ENCODE measurements around the gene LPAR1. TPM values are rescaled to one million over a fixed set of nuclear protein-coding genes. Genes with fewer than 3 reads are reported as not detected.

LPAR1 gene
- total and polyA plus RNA-seq, 10 of the 15 experiments (the other 5 are each of a cell fraction or from before 2014, with no cell fraction given) = 3.3 to 12.9 (median 8.4) TPM

DNA sequence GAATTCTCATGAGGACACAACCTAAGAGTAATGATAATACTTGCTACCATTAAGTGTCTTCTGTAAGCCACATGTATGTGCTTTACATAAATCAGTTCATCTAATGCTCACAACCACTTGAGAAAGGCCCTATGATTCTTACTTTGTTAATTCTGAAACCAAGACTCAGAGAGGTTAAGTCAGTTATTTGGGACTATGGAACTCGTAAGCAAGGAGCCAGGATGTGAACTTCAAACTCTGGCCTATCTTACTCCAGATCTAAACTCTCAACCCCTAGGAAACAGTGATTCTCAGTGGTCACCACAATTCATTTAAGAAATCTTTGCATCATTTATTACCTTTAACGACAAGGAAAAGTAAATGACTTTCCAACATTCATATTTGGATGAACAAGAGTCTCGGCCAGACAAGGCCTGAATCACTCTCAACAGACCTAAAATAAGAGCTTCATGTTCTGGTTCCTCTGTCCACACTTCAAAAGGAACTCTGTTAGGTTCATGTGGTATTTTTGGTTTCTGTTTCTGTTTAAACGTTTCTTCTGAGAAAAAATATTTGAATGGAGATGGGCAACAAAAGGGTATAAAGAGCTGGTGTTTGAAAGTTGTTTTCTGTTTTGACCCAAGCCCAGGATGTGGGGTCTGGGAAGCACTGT is 104.8 kb downstream of the LPAR1 start (continued):
- TF ChIP-seq, protein P1, sequence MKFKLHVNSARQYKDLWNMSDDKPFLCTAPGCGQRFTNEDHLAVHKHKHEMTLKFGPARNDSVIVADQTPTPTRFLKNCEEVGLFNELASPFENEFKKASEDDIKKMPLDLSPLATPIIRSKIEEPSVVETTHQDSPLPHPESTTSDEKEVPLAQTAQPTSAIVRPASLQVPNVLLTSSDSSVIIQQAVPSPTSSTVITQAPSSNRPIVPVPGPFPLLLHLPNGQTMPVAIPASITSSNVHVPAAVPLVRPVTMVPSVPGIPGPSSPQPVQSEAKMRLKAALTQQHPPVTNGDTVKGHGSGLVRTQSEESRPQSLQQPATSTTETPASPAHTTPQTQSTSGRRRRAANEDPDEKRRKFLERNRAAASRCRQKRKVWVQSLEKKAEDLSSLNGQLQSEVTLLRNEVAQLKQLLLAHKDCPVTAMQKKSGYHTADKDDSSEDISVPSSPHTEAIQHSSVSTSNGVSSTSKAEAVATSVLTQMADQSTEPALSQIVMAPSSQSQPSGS (IDR thresholded peaks at IDR 0.05; ENCODE audit: low read length) = peak; percentile 24; the same call in 1 of the 2 replicates
- TF ChIP-seq IKZF1 (conservative IDR thresholded peaks at IDR 0.05) = peak; percentile 40; the same call in 1 of the 2 replicates
- TF ChIP-seq HCFC1 (IDR thresholded peaks at IDR 0.05; ENCODE audit: low read length) = no peak
- no peak for TF ChIP-seq CREM (IDR thresholded peaks at IDR 0.05; ENCODE audit: low read depth)
- TF ChIP-seq, protein P2, sequence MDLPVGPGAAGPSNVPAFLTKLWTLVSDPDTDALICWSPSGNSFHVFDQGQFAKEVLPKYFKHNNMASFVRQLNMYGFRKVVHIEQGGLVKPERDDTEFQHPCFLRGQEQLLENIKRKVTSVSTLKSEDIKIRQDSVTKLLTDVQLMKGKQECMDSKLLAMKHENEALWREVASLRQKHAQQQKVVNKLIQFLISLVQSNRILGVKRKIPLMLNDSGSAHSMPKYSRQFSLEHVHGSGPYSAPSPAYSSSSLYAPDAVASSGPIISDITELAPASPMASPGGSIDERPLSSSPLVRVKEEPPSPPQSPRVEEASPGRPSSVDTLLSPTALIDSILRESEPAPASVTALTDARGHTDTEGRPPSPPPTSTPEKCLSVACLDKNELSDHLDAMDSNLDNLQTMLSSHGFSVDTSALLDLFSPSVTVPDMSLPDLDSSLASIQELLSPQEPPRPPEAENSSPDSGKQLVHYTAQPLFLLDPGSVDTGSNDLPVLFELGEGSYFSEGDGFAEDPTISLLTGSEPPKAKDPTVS (IDR thresholded peaks at IDR 0.05; ENCODE audit: low read depth, low read length) = no peak
- TF ChIP-seq, protein P3, sequence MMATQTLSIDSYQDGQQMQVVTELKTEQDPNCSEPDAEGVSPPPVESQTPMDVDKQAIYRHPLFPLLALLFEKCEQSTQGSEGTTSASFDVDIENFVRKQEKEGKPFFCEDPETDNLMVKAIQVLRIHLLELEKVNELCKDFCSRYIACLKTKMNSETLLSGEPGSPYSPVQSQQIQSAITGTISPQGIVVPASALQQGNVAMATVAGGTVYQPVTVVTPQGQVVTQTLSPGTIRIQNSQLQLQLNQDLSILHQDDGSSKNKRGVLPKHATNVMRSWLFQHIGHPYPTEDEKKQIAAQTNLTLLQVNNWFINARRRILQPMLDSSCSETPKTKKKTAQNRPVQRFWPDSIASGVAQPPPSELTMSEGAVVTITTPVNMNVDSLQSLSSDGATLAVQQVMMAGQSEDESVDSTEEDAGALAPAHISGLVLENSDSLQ (IDR thresholded peaks at IDR 0.05) = no peak
- TF ChIP-seq, protein P4, sequence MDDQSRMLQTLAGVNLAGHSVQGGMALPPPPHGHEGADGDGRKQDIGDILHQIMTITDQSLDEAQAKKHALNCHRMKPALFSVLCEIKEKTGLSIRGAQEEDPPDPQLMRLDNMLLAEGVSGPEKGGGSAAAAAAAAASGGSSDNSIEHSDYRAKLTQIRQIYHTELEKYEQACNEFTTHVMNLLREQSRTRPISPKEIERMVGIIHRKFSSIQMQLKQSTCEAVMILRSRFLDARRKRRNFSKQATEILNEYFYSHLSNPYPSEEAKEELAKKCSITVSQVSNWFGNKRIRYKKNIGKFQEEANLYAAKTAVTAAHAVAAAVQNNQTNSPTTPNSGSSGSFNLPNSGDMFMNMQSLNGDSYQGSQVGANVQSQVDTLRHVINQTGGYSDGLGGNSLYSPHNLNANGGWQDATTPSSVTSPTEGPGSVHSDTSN (IDR thresholded peaks at IDR 0.05; ENCODE audit: insufficient replicate concordance, low read depth, low read length) = no peak
- no peak for TF ChIP-seq ZNF384 (IDR thresholded peaks at IDR 0.05; ENCODE audit: borderline replicate concordance, low read depth, low read length)
- TF ChIP-seq YY1 (IDR thresholded peaks at IDR 0.05; ENCODE audit: low read depth, low read length) = no peak
- TF ChIP-seq POLR2AphosphoS2 (IDR thresholded peaks at IDR 0.05; ENCODE audit: low read depth, low read length) = no peak
- TF ChIP-seq, protein P5, sequence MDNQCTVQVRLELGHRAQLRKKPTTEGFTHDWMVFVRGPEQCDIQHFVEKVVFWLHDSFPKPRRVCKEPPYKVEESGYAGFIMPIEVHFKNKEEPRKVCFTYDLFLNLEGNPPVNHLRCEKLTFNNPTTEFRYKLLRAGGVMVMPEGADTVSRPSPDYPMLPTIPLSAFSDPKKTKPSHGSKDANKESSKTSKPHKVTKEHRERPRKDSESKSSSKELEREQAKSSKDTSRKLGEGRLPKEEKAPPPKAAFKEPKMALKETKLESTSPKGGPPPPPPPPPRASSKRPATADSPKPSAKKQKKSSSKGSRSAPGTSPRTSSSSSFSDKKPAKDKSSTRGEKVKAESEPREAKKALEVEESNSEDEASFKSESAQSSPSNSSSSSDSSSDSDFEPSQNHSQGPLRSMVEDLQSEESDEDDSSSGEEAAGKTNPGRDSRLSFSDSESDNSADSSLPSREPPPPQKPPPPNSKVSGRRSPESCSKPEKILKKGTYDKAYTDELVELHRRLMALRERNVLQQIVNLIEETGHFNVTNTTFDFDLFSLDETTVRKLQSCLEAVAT (IDR thresholded peaks at IDR 0.05) = peak; percentile 36; the same call in 1 of the 2 replicates
- TF ChIP-seq KAT2A (conservative IDR thresholded peaks at IDR 0.05; ENCODE audit: control insufficient read depth, low read depth, low read length) = no peak
- TF ChIP-seq KLF5 (IDR thresholded peaks at IDR 0.05; ENCODE audit: partially characterized antibody) = no peak
- TF ChIP-seq, protein P6, sequence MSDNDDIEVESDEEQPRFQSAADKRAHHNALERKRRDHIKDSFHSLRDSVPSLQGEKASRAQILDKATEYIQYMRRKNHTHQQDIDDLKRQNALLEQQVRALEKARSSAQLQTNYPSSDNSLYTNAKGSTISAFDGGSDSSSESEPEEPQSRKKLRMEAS (IDR thresholded peaks at IDR 0.05; ENCODE audit: low read depth, low read length) = no peak
- TF ChIP-seq, protein P7, sequence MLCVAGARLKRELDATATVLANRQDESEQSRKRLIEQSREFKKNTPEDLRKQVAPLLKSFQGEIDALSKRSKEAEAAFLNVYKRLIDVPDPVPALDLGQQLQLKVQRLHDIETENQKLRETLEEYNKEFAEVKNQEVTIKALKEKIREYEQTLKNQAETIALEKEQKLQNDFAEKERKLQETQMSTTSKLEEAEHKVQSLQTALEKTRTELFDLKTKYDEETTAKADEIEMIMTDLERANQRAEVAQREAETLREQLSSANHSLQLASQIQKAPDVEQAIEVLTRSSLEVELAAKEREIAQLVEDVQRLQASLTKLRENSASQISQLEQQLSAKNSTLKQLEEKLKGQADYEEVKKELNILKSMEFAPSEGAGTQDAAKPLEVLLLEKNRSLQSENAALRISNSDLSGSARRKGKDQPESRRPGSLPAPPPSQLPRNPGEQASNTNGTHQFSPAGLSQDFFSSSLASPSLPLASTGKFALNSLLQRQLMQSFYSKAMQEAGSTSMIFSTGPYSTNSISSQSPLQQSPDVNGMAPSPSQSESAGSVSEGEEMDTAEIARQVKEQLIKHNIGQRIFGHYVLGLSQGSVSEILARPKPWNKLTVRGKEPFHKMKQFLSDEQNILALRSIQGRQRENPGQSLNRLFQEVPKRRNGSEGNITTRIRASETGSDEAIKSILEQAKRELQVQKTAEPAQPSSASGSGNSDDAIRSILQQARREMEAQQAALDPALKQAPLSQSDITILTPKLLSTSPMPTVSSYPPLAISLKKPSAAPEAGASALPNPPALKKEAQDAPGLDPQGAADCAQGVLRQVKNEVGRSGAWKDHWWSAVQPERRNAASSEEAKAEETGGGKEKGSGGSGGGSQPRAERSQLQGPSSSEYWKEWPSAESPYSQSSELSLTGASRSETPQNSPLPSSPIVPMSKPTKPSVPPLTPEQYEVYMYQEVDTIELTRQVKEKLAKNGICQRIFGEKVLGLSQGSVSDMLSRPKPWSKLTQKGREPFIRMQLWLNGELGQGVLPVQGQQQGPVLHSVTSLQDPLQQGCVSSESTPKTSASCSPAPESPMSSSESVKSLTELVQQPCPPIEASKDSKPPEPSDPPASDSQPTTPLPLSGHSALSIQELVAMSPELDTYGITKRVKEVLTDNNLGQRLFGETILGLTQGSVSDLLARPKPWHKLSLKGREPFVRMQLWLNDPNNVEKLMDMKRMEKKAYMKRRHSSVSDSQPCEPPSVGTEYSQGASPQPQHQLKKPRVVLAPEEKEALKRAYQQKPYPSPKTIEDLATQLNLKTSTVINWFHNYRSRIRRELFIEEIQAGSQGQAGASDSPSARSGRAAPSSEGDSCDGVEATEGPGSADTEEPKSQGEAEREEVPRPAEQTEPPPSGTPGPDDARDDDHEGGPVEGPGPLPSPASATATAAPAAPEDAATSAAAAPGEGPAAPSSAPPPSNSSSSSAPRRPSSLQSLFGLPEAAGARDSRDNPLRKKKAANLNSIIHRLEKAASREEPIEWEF (IDR thresholded peaks at IDR 0.05; ENCODE audit: insufficient replicate concordance, low read depth, low read length) = no peak
- no peak for TF ChIP-seq EZH2 (IDR thresholded peaks at IDR 0.05; ENCODE audit: borderline replicate concordance, control insufficient read depth, low read depth, low read length)
- TF ChIP-seq JUND (IDR thresholded peaks at IDR 0.05; ENCODE audit: low read depth, low read length) = no peak

All from GM12878 (cell line).